Mucosa of descending colon (tissue), 3 donors: ENCODE results near the gene GPBP1. TPM values are rescaled to one million over a fixed set of nuclear protein-coding genes. Genes with fewer than 3 reads are reported as not detected.

ENCODE experiments used
- ATAC-seq: fragments of 200-7000 bp; cut with Tn5 transposase; one replicate; pipeline ENCODE4 v1.9.1; 2020; ENCODE audit warnings: mild to moderate bottlenecking, moderate library complexity
- DNase-seq, 3 donors: peaks; one replicate each; pipeline ENCODE4 v3.0.0-alpha.2; 2020
- H3K36me3 ChIP-seq: fragments of 200-600 bp; one replicate; pipeline ENCODE4 v1.8.0; 2021; ENCODE audit warnings: low read depth, mild to moderate bottlenecking
- H3K4me1 ChIP-seq: fragments of 200-600 bp; one replicate; pipeline ENCODE4 v1.8.0; 2021; ENCODE audit warnings: low read depth, mild to moderate bottlenecking
- H3K4me3 ChIP-seq: fragments of 200-600 bp; one replicate; pipeline ENCODE4 v1.8.0; 2021; ENCODE audit warnings: mild to moderate bottlenecking
- H3K9me3 ChIP-seq: fragments of 200-600 bp; one replicate; pipeline ENCODE4 v1.8.0; 2021; ENCODE audit warnings: mild to moderate bottlenecking
- CTCF ChIP-seq: fragments of 200-600 bp; IDR thresholded peaks from one replicate; pipeline ENCODE4 v1.8.0; 2022; ENCODE audit warnings: antibody characterized with exemption, mild to moderate bottlenecking
- intact Hi-C, 2 donors: fragments of 100-400 bp; cut with DNase I in 1 of 2; cut with micrococcal nuclease in 1 of 2; formaldehyde crosslinking; loops; one replicate each; pipeline versions ENCODE4 v1.11.0 to v1.11.1; 2022; cut with DNase I, micrococcal nuclease
- total RNA-seq, 3 donors: library from RNA; stranded (reverse); fragmentation: NEBNext Ultra II Directional in 2 of 3; extraction: Animal tissue kit (Norgen Biotek cat#: 25700) in 2 of 3; gene quantifications; one replicate each; pipeline versions ENCODE4 v1.2.1 to v1.2.4, GENCODE V29; 2021 to 2023
- donor health status: DM: no; HTN: no; CAD: no; lungs with moderate emphysema.
- donor health status: DM: no; HTN: no; CAD: no.
- donor health status: DM: no; HTN: yes; CAD: no.

The GPBP1 gene
- total RNA-seq, 3 donors from 2014 or later: 59.8 to 75.3 (median 74.0) TPM

- TF ChIP-seq CTCF: no peak
- Histone ChIP-seq H3K4me3 (no peak overlapping the region), H3K4me1 (no peaks in the 10 kb centered on the region), H3K36me3 (no peaks in the 10 kb centered on the region), H3K9me3 (no peaks in the 10 kb centered on the region)
- DNase-seq (no peak), ATAC-seq (no peak)
- intact Hi-C loops: no loop called here
Measured at GRCh38 chr5:57311921-57312735, 138.3 kb downstream of the GPBP1 start.

GRCh38 chr5:57313716-57314115 is 139.9 kb downstream of the GPBP1 start:
- ATAC-seq: no peak
- DNase-seq: no peak

More at GRCh38 chr5:57313716-57314115, 139.9 kb downstream of the GPBP1 start:
- no peak for TF ChIP-seq CTCF
- no peaks in the 10 kb centered on the region for H3K9me3 ChIP-seq
- no peaks in the 10 kb centered on the region for H3K36me3 ChIP-seq
- H3K4me3 ChIP-seq: no peak overlapping the region
- intact Hi-C loops: no loop called here
- H3K4me1 ChIP-seq: no peaks in the 10 kb centered on the region

Other genes starting within 250 kb of the GPBP1 start
- 100 to 1,000 TPM in 2 of 3 donors, 10 to 100 TPM in 1; 95.6 to 171 (median 100) TPM for gene MIER3, start 221.9 kb upstream of the GPBP1 start, total RNA-seq